GM10266 (cell line): ENCODE measurements around the gene ALPL.
"Not testable (repeated sequence)": the region's sequence is repeated elsewhere in the genome, so short reads cannot be mapped to it uniquely, and the experiment has no call there.

ENCODE experiments used
- DNase-seq: peaks from one replicate; pipeline ENCODE4 v3.0.0; 2012; ENCODE audit errors: extremely low spot score
- TF ChIP-seq, protein P1 (sequence below): IDR thresholded peaks from 2 replicates; pipeline ENCODE4 v1.5.1; 2012; ENCODE audit warnings: mild to moderate bottlenecking, low read depth; ENCODE audit not compliant: control insufficient read depth, insufficient read depth; ENCODE audit errors: missing control alignments

ALPL gene

DNA sequence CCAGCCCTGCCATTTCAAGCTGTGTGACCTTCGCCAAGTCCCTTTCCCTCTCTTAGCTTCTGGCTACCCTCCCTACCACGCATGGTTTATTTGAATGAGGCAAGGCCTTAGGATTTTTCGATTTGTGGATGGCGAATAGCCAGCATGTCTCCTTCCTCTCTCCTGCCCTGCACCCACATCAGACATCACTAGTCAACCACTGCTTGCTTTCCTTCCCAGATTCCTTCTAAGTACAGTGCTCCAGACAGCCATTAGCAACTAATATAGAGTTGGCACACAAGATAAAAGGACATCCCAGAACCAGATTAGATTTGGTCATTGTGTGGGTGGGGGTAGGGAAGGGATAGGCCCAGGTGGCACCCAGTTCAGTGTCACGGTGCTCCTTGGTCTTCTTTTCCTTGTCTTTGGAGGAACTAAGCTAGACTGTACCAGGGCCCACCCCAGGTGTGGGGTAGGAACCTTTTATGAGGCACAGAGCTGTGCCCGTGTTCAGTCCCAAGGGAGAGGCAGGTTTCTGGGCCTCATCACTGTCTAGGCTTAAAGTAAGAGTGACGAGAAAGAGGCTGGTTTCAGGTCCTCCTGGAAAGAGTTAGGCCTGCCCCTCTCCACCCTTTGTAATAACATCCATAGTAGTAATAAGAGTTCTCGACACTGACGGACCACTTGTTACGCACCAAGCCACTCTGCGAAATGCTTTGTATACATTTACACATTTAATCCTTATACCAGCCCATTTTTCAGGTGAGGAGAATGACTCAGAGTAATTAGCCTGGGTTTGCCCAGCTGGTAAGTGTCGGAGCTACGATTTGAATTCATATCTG lies 8.6 kb downstream of the ALPL start:
- DNase-seq, result no peak
- TF ChIP-seq, protein P1, sequence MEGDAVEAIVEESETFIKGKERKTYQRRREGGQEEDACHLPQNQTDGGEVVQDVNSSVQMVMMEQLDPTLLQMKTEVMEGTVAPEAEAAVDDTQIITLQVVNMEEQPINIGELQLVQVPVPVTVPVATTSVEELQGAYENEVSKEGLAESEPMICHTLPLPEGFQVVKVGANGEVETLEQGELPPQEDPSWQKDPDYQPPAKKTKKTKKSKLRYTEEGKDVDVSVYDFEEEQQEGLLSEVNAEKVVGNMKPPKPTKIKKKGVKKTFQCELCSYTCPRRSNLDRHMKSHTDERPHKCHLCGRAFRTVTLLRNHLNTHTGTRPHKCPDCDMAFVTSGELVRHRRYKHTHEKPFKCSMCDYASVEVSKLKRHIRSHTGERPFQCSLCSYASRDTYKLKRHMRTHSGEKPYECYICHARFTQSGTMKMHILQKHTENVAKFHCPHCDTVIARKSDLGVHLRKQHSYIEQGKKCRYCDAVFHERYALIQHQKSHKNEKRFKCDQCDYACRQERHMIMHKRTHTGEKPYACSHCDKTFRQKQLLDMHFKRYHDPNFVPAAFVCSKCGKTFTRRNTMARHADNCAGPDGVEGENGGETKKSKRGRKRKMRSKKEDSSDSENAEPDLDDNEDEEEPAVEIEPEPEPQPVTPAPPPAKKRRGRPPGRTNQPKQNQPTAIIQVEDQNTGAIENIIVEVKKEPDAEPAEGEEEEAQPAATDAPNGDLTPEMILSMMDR, result no peak

- TF ChIP-seq, protein P1, result no peak
- no peak for DNase-seq
Measured at GRCh38 chr1:21518774-21519455, 9.7 kb downstream of the ALPL start.

GRCh38 chr1:21519486-21520070 lies 10.4 kb downstream of the ALPL start:
- not testable (repeated sequence) for DNase-seq

DNA sequence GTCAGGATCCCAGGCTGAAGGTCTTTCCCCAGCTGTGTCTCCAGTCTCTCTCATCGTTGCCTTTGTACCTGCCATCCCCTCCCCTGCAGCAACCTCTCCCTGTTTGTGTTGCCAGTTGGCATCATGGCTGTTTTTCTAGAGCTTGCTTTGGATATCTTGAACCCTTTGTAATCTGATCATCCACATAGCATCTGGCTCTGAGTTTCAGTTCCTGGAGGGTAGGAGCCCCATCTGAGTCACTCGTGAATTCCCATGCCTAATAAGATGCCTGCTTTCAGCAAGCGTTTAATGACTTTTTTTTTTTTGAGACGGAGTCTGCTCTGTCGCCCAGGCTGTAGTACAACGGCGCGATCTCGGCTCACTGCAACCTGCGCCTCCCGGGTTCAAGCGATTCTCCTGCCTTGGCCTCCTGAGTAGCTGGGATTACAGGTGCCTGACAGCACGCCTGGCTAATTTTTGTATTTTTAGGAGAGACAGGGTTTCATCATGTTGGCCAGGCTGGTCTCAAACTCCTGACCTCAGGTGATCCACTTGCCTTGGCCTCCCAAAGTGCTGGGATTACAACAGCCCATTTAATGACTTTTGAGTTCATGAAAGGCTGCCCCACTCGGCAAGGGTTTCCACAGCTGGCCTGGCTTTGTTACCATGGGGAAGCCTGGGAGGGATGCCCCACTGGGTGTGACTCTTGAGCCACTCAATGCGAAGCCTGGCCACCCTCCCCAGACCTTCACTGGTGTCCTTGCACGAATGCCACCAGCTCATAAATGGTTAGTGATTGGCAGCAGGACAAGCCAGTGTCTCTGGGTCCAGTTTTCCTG lies 11.9 kb downstream of the ALPL start:
- TF ChIP-seq, protein P1, result no peak
- no peak for DNase-seq

DNA sequence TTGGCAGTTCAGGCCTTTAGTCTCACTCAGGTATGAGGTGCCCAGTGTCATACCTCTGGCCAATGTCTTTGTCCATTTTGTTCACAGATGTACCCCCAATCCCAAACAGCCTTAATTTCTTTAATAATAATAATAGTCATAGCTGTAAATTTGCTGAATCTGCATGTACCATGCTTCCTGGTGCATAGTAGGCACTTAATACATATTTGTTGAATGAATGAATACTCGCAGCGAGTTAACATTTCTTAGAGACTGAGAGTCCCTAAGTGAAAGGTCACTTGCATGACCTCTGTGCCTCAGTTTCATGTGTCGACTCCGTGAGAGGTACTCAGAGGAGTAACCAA lies 12.5 kb downstream of the ALPL start:
- TF ChIP-seq, protein P1, result no peak
- no peak for DNase-seq

- DNase-seq, result no peak
- TF ChIP-seq, protein P1, result no peak
Measured at GRCh38 chr1:21522525-21523038, 13.4 kb downstream of the ALPL start.

DNA sequence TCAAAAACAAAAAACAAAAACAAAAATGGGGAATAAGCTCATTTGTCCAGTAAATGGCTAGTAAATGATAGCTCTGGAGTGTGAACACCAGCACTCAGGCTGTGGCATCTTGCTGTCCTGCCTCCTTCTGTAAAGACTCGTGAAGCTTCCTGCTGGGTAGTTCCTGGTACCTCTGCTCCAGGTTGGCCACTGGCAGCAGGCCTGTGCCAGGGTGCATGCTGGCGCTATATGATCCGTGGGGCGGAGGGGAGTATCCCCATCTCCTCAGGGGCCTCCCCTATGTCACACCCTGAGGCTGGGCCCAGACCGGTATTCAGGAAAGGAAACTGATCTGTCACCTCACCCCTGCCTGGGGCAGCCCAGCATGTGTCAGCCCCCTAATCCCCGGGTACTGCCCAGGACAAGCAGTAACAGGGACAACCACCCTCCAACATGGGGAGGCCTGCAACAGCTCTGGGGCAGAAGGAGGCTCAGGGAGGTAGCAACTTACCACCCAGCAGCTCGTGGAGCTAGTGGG lies 14.1 kb downstream of the ALPL start:
- TF ChIP-seq, protein P1, result no peak
- no peak for DNase-seq
